HCT116 (cell line): ENCODE results near the gene REEP6.

Experiments used
- EZH2 ChIP-seq: fragments of 200-600 bp; sonication (generic); IDR thresholded peaks from 2 replicates; pipeline ENCODE4 v1.6.1; 2017; ENCODE audit warnings: antibody characterized with exemption, mixed run types
- EZH2phosphoT487 ChIP-seq: fragments of 200-600 bp; IDR thresholded peaks from 2 replicates; pipeline ENCODE4 v1.6.1; 2018; ENCODE audit warnings: antibody characterized with exemption, borderline replicate concordance
- RAD21 ChIP-seq: IDR thresholded peaks from 2 replicates; pipeline ENCODE4 v1.6.1; 2012; ENCODE audit warnings: low read depth, mild to moderate bottlenecking
- ZNF274 ChIP-seq: fragments of 200-500 bp; sonication (Bioruptor generic); IDR thresholded peaks from 2 replicates; pipeline ENCODE4 v1.6.1; 2014; ENCODE audit warnings: mild to moderate bottlenecking, low read depth, low read length, inconsistent platforms
- TF ChIP-seq, protein P1 (sequence below), 3 experiments: fragments of 200-600 bp in 1 of 3; sonication (generic) in 1 of 3; IDR thresholded peaks in 2 of 3; conservative IDR thresholded peaks in 1 of 3; 2 replicates each; pipeline ENCODE4 v1.5.1; 2012 to 2017; ENCODE audit warnings: low read depth in 2 of 3, low read length in 2 of 3, antibody characterized with exemption in 1 of 3, borderline replicate concordance in 1 of 3, control low read depth in 1 of 3, mild to moderate bottlenecking in 1 of 3, mixed read lengths in 1 of 3, mixed run types in 1 of 3, moderate library complexity in 1 of 3; ENCODE audit not compliant: insufficient read depth in 1 of 3

DNA sequence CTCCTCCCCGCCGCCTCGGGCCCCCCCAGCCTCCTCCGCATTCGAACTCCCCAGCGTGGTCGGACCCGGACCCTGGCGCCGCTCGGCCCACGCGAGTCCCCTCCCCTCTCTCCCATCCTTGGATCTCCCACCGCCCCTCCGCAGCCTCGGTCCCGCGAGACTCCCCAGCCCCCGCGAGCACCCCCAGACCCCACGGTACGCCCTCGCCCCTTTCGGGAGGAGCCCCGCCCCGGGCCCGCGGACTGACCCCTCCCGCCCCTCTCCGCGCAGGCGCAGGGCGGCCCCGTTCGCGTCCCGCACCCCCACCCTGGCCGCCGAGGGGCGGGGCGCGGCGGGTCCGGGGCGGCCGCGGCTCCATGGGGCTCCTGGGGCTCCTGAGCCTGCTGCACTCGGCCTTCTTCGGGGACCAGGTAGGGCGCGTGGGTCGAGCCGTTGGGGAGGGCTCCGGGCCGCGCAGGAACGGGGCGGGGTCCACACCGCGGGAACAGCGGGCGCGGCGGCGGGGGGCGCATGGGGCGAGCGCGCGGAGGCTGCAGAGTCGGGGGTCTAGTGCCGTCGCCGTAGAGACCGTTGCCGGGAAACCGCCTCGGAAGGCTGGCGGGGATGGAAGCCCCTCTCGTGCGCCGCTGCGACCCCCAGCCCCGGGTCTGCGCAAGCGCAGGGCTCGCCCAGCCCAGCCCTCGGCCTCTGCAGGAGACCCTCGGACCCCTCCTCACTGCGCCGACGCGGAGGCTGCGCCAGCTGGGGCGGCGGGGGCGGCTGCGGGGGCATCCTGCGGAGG lies 44.9 kb upstream of the REEP6 start:
- TF ChIP-seq RAD21 (no peak), ZNF274 (no peak), EZH2phosphoT487 (no peak), EZH2 (no peak)
- TF ChIP-seq, protein P1, sequence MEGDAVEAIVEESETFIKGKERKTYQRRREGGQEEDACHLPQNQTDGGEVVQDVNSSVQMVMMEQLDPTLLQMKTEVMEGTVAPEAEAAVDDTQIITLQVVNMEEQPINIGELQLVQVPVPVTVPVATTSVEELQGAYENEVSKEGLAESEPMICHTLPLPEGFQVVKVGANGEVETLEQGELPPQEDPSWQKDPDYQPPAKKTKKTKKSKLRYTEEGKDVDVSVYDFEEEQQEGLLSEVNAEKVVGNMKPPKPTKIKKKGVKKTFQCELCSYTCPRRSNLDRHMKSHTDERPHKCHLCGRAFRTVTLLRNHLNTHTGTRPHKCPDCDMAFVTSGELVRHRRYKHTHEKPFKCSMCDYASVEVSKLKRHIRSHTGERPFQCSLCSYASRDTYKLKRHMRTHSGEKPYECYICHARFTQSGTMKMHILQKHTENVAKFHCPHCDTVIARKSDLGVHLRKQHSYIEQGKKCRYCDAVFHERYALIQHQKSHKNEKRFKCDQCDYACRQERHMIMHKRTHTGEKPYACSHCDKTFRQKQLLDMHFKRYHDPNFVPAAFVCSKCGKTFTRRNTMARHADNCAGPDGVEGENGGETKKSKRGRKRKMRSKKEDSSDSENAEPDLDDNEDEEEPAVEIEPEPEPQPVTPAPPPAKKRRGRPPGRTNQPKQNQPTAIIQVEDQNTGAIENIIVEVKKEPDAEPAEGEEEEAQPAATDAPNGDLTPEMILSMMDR (IDR thresholded peaks at IDR 0.05 in 2 of 3, conservative IDR thresholded peaks at IDR 0.05 in 1 of 3; ENCODE audit: borderline replicate concordance in 1 of 3, insufficient read depth in 1 of 3, low read depth in 2 of 3, low read length in 2 of 3) = no peak
